HG02759 (cell line): ENCODE measurements around the gene PAGE4.

Experiments used
- ATAC-seq: cut with Tn5 transposase; IDR thresholded peaks from one replicate; pipeline ENCODE4 v1.9.1; 2021; ENCODE audit warnings: mild to moderate bottlenecking, moderate library complexity; ENCODE audit not compliant: unreplicated experiment

The PAGE4 gene

GRCh38 chrX:49868739-49869138 lies 39.6 kb downstream of the PAGE4 start:
- no peak for ATAC-seq

GRCh38 chrX:49876750-49877149 lies 47.6 kb downstream of the PAGE4 start:
- ATAC-seq: no peak

- no peak for ATAC-seq
Measured at GRCh38 chrX:49877397-49878101, 48.4 kb downstream of the PAGE4 start.

GRCh38 chrX:49878128-49878833 lies 49.2 kb downstream of the PAGE4 start:
- ATAC-seq: no peak

GRCh38 chrX:49878834-49879655 lies 49.9 kb downstream of the PAGE4 start, which contains the start of gene USP27X:
TSS of gene USP27X (plus strand) at chrX:49879484. CDS start at chrX:49880308, 824 bp downstream.
- ATAC-seq: peak; percentile 91

- ATAC-seq: peak; percentile 12
Measured at GRCh38 chrX:49879656-49880277, 50.7 kb downstream of the PAGE4 start.

GRCh38 chrX:49880668-49881067 lies 51.6 kb downstream of the PAGE4 start:
- ATAC-seq: no peak
